OCI-LY3 (cell line): ENCODE measurements around the gene CISD1.

Experiments used
- EZH2phosphoT487 ChIP-seq: fragments of 200-600 bp; shearing (Covaris generic); IDR thresholded peaks from 2 replicates; pipeline ENCODE4 v1.6.1; 2018; ENCODE audit warnings: antibody characterized with exemption, mixed run types, low read depth
- TF ChIP-seq, protein P1 (sequence below): fragments of 200-600, 300-600 bp; sonication (generic); IDR thresholded peaks from 2 replicates; pipeline ENCODE4 v1.5.1; 2014; ENCODE audit warnings: antibody characterized with exemption, low read length, low read depth

DNA sequence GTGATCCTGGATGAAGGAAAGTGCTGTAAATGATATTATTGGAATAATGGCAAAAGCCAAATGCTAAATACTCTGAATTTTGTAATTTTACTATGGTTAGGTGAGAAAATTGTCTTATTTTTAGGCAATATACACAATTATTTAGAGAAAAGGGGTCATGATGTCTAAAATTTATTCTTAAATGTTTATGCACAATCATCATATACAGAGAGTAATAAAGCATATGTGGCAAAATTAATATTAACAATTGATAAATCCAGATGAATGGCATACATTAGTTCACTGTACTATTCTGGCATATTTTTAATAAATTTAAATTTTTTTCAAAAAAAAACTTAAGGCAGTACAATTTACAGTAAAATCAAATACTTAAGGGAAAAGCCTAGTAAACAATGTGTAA lies 8.6 kb upstream of the CISD1 start:
- TF ChIP-seq, protein P1, sequence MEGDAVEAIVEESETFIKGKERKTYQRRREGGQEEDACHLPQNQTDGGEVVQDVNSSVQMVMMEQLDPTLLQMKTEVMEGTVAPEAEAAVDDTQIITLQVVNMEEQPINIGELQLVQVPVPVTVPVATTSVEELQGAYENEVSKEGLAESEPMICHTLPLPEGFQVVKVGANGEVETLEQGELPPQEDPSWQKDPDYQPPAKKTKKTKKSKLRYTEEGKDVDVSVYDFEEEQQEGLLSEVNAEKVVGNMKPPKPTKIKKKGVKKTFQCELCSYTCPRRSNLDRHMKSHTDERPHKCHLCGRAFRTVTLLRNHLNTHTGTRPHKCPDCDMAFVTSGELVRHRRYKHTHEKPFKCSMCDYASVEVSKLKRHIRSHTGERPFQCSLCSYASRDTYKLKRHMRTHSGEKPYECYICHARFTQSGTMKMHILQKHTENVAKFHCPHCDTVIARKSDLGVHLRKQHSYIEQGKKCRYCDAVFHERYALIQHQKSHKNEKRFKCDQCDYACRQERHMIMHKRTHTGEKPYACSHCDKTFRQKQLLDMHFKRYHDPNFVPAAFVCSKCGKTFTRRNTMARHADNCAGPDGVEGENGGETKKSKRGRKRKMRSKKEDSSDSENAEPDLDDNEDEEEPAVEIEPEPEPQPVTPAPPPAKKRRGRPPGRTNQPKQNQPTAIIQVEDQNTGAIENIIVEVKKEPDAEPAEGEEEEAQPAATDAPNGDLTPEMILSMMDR: no peak
- no peak for TF ChIP-seq EZH2phosphoT487
